ENCODE results near the gene ABCA4.

DNA sequence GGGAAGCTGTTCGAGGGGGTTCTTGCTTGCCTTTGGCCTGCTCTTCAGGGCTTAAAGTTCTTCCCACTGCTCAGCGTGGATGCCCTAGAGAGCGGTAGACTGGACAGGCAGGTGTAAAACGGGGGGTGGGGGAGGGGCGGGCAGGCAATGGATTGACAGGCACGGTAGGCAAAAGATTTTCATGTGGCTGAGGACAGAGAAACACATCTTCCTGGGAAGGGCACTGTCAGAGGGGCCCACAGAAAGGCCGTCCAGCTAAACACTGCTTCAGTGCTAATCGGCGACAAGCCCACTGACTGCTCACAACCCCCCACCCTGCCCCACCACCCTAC lies 412 bp downstream of the ABCA4 start:
- TF ChIP-seq POLR2AphosphoS5 (IDR thresholded peaks at IDR 0.05; ENCODE audit: low read depth, low read length) (no peak), EZH2 (IDR thresholded peaks at IDR 0.05; ENCODE audit: low read depth, low read length, severe bottlenecking) (no peak), TAF1 (IDR thresholded peaks at IDR 0.05; ENCODE audit: low read depth, low read length) (no peak), RXRA (IDR thresholded peaks at IDR 0.05; ENCODE audit: insufficient read depth, low read depth, low read length) (no peak), KDM1A (IDR thresholded peaks at IDR 0.05; ENCODE audit: borderline replicate concordance, low read length) (no peak), MAX (IDR thresholded peaks at IDR 0.05) (no peak), POLR2A (IDR thresholded peaks at IDR 0.05; ENCODE audit: control extremely low read depth in 1 of 2, low read depth in 2 of 2, low read length in 2 of 2) (no peak), PHF8 (conservative IDR thresholded peaks at IDR 0.05; ENCODE audit: low read depth, low read length) (no peak), NRF1 (IDR thresholded peaks at IDR 0.05; ENCODE audit: low read depth, low read length) (no peak), CHD1 (IDR thresholded peaks at IDR 0.05; ENCODE audit: low read depth, low read length) (no peak)
